ENCODE measurements around the gene TCEAL6.
"Not testable (repeated sequence)": the region's sequence is repeated elsewhere in the genome, so short reads cannot be mapped to it uniquely, and the experiment has no call there.

- TF ChIP-seq CTCF (IDR thresholded peaks at IDR 0.05; ENCODE audit: low read depth, low read length, missing input control); REST (IDR thresholded peaks at IDR 0.05); RXRA (IDR thresholded peaks at IDR 0.05); TAF1 (conservative IDR thresholded peaks at IDR 0.05); FOXA1 (IDR thresholded peaks at IDR 0.05); HNF4A (conservative IDR thresholded peaks at IDR 0.05); ZBTB33 (IDR thresholded peaks at IDR 0.05); YY1 (IDR thresholded peaks at IDR 0.05): not testable (repeated sequence)
- TF ChIP-seq, protein P1, sequence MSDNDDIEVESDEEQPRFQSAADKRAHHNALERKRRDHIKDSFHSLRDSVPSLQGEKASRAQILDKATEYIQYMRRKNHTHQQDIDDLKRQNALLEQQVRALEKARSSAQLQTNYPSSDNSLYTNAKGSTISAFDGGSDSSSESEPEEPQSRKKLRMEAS (IDR thresholded peaks at IDR 0.05), result not testable (repeated sequence)
Observed at GRCh38 chrX:102125436-102125835, 16.8 kb downstream of the TCEAL6 start, which contains the start of gene TCEAL2.
